Measurements from ENCODE around the gene DLGAP3.

The DLGAP3 gene

GRCh38 chr1:34879230-34879629 lies 50.2 kb downstream of the DLGAP3 start:
- no peak for ATAC-seq
- TF ChIP-seq GLIS3 (CRISPR knock-in tag; IDR thresholded peaks at IDR 0.05) (no peak), ZNF8 (CRISPR knock-in tag; IDR thresholded peaks at IDR 0.05) (no peak), ZNF565 (CRISPR knock-in tag; conservative IDR thresholded peaks at IDR 0.05; ENCODE audit: low read depth) (no peak), POU6F1 (CRISPR knock-in tag; IDR thresholded peaks at IDR 0.05; ENCODE audit: borderline replicate concordance, low read depth) (no peak), TCF4 (CRISPR knock-in tag; IDR thresholded peaks at IDR 0.05; ENCODE audit: borderline replicate concordance) (no peak), RARB (CRISPR knock-in tag; IDR thresholded peaks at IDR 0.05) (no peak), ESRRG (CRISPR knock-in tag; IDR thresholded peaks at IDR 0.05) (no peak), PATZ1 (CRISPR knock-in tag; IDR thresholded peaks at IDR 0.05; ENCODE audit: borderline replicate concordance) (no peak), SNAI2 (CRISPR knock-in tag; IDR thresholded peaks at IDR 0.05) (no peak), ARNTL (CRISPR knock-in tag; IDR thresholded peaks at IDR 0.05; ENCODE audit: borderline replicate concordance, low read depth) (no peak), CSRNP3 (CRISPR knock-in tag; IDR thresholded peaks at IDR 0.05) (no peak), BACH2 (CRISPR knock-in tag; IDR thresholded peaks at IDR 0.05; ENCODE audit: borderline replicate concordance) (no peak), ZFP3 (CRISPR knock-in tag; IDR thresholded peaks at IDR 0.05) (no peak), CSDC2 (CRISPR knock-in tag; IDR thresholded peaks at IDR 0.05) (no peak), ISL1 (CRISPR knock-in tag; IDR thresholded peaks at IDR 0.05) (no peak), ZFP30 (CRISPR knock-in tag; IDR thresholded peaks at IDR 0.05) (no peak), OSR1 (CRISPR knock-in tag; IDR thresholded peaks at IDR 0.05) (no peak), TOX (CRISPR knock-in tag; IDR thresholded peaks at IDR 0.05; ENCODE audit: borderline replicate concordance) (no peak), ZNF70 (CRISPR knock-in tag; IDR thresholded peaks at IDR 0.05) (no peak)

- no peak for ATAC-seq
- TF ChIP-seq PPARA (CRISPR knock-in tag; IDR thresholded peaks at IDR 0.05; ENCODE audit: borderline replicate concordance) (no peak), ARNTL (CRISPR knock-in tag; IDR thresholded peaks at IDR 0.05; ENCODE audit: borderline replicate concordance, low read depth) (no peak), ZC3H10 (CRISPR knock-in tag; IDR thresholded peaks at IDR 0.05) (no peak), CREB5 (CRISPR knock-in tag; IDR thresholded peaks at IDR 0.05; ENCODE audit: low read depth) (no peak), POU6F1 (CRISPR knock-in tag; IDR thresholded peaks at IDR 0.05; ENCODE audit: borderline replicate concordance, low read depth) (no peak), SNAI2 (CRISPR knock-in tag; IDR thresholded peaks at IDR 0.05) (no peak)
Measured at GRCh38 chr1:34876406-34876805, 53.0 kb downstream of the DLGAP3 start.

GRCh38 chr1:34874296-34874952 lies 55.0 kb downstream of the DLGAP3 start:
- ATAC-seq, result no peak
- TF ChIP-seq ARNTL (CRISPR knock-in tag; IDR thresholded peaks at IDR 0.05; ENCODE audit: borderline replicate concordance, low read depth) (no peak), PATZ1 (CRISPR knock-in tag; IDR thresholded peaks at IDR 0.05; ENCODE audit: borderline replicate concordance) (no peak), TSHZ2 (CRISPR knock-in tag; IDR thresholded peaks at IDR 0.05) (no peak), BACH2 (CRISPR knock-in tag; IDR thresholded peaks at IDR 0.05; ENCODE audit: borderline replicate concordance) (no peak), TCF4 (CRISPR knock-in tag; IDR thresholded peaks at IDR 0.05; ENCODE audit: borderline replicate concordance) (no peak), ZC3H10 (CRISPR knock-in tag; IDR thresholded peaks at IDR 0.05) (no peak), GLIS3 (CRISPR knock-in tag; IDR thresholded peaks at IDR 0.05) (no peak), ZNF565 (CRISPR knock-in tag; conservative IDR thresholded peaks at IDR 0.05; ENCODE audit: low read depth) (no peak), ZNF70 (CRISPR knock-in tag; IDR thresholded peaks at IDR 0.05) (no peak), CSDC2 (CRISPR knock-in tag; IDR thresholded peaks at IDR 0.05) (no peak), TOX (CRISPR knock-in tag; IDR thresholded peaks at IDR 0.05; ENCODE audit: borderline replicate concordance) (no peak)
